HG03039 (cell line): ENCODE data around the gene CA9.

Source experiments
- ATAC-seq: cut with Tn5 transposase; IDR thresholded peaks from one replicate; pipeline ENCODE4 v1.9.1; 2021; ENCODE audit warnings: mild to moderate bottlenecking, moderate library complexity; ENCODE audit not compliant: unreplicated experiment

CA9 gene

DNA sequence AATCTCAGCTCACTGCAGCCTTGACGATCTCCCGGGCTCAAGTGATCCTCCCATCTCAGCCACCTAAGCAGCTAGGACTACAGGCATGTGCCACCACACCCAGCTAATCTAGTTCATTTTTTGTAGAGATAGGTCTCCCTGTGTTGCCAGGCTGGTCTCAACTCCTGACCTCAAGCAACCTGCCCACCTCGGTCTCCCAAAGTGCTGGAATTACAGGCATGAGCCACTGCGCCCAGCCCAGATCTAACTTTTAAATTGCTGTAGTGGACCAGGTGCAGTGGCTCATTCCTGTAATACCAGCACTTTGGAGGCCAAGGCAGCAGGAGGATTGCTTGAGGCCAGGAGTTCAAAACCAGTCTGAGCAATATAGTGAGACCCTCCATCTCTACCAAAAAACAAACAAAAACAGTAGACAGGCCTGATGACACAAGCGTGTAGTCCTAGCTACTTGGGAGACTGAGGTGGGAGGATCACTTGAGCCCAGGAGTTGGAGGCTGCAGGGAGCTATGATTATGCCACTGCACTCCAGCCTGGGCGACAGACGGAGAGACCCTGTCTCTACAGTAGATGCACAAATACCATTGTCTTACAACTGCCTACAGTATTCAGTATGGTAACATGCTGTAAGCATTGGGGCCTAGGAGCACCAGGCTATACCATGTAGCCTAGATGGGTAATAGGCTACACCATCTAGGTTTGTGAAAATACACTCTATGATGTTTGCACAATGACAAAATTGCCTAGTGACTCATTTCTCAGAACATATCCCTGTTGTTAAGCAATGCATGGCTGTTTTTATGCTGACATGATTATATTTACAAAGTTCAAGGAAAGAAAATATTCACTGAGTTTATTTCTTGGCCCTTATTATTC is 21.5 kb upstream of the CA9 start:
- no peak for ATAC-seq

DNA sequence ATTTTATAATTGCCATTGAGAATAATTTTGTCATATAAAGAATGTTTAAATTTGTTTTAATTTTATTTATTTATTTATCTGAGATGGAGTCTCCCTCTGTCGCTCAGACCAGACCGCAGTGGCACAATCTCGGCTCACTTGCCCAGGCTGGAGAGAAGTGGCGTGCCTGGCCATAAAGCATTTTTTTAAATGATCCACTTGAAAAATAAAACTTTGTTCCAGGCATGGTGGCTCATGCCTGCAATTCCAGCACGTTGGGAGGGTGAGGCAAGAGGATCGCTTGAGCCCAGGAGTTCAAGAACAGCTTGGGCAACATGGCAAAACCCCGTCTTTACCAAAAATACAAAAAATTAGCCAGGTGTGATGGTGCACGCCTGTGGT is 20.9 kb upstream of the CA9 start:
- no peak for ATAC-seq

DNA sequence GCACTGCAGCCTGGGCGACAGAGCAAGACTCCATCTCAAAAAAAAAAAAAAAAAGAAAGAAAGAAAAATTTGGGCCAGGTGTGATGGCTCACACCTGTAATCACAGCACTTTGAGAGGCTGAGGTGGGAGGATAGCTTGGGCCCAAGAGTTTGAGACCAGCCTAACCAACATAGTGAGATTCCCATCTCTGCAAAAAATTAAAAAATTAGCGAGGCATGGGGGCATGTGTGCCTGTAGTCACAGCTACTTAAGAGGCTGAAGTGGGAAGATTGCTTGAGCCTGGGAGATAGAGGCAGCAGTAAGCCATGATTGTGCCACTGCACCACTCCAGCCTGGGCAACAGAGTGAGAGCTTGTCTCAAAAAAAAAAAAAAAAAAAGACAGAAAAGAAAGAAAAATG is 20.1 kb upstream of the CA9 start:
- ATAC-seq, result no peak

DNA sequence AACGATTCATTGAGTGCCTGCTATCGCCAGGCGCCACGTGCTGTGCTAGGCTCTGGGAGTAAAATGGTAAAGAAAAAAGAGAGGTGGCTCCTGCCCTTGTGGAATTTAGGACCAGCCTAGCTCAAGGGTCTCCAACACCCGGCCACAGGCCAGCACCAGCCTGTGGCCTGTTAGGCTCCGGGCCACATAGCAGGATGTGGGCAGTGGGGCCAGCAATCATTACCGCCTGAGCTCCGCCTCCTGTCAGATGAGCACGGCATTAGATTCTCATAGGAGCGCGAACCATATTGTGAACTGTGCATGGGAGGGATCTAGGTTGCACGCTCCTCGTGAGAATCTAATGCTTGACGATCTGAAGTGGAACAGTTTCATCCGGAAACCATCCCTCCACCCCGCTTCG is 17.4 kb upstream of the CA9 start:
- ATAC-seq, result no peak

- ATAC-seq, result no peak
Observed at GRCh38 chr9:35656831-35657545, 16.7 kb upstream of the CA9 start.

DNA sequence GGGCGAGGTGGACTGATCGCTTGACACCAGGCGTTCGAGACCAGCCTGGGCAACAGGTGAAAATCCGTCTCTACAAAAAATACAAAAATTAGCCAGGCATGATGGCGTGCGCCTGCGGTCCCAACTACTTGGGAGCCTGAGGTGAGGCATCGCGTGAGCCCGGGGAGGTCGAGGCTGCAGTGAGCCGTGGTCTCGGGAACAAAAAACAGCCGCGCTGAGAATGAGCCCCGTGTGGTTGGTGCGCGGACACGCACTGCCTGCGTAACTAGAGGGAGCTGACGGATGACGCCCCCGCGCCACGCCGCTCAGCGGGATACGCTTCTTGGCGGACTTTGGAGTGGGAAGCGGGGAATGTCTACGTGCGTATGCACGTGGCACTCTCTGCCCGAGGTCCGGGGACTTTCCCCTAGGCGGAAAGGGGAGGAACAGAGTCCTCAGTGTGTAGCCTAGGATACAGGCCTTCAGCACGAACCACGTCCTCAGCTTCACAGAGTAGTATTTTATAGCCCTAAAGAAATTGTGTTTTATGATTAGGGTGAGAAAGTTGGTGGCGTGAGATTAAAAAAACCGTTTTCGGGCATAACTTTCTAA is 16.1 kb upstream of the CA9 start, which contains the start of gene RMRP:
TSS of gene RMRP (minus strand) at position 474 of the 591 bp plus-strand sequence.
- peak; percentile 76 for ATAC-seq

DNA sequence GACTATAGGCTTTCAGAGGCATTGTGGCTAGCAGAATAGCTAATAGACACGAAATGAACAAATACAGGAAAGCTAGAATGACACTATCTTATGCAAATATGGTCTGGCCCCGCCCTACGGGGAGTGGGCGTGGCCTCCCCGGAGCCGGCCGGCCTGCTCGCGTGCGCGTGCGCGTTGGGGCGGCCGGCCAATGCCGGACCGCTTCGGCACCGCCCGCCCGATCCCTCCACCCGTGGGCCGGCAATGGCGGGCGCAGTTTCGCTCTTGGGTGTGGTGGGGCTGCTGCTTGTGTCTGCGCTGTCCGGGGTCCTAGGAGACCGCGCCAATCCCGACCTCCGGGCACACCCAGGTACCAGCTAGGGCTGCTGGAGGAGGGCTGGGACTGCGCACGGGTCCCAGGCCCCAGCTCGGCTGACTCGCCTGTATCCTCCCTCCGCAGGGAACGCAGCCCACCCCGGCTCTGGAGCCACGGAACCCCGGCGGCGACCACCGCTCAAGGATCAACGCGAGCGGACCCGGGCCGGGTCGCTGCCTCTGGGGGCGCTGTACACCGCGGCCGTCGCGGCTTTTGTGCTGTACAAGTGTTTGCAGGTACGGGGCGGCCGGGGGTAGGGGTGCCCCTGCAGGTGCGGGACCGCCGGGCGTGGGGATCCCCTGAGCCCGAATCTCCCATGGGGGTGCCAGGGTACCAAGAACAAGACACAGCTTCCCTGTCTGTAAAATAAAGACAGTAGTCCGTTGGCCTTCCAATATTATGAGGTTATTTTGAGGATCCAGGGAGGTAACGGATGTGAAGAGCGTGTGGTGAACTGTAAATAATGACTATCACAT is 15.4 kb upstream of the CA9 start, which contains the start of gene CCDC107:
TSS of gene CCDC107 (plus strand) at position 156 of the 831 bp plus-strand sequence. CDS start at position 244, 88 bp downstream.
- peak; percentile 62 for ATAC-seq

DNA sequence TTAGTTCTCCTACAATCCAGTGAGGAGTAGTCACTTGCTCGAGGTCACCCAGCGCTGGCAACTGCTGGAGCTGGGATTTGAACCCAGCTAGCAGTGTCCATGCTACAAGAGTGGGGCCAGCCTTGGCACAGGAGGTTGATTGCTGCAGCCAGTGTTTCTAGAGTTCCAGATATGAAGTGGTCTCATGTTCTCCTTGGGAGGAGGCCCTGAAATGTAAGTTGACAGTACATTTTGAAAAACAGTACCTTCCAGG is 14.8 kb upstream of the CA9 start:
- no peak for ATAC-seq

- ATAC-seq, result no peak
Observed at GRCh38 chr9:35659340-35659739, 14.4 kb upstream of the CA9 start.

DNA sequence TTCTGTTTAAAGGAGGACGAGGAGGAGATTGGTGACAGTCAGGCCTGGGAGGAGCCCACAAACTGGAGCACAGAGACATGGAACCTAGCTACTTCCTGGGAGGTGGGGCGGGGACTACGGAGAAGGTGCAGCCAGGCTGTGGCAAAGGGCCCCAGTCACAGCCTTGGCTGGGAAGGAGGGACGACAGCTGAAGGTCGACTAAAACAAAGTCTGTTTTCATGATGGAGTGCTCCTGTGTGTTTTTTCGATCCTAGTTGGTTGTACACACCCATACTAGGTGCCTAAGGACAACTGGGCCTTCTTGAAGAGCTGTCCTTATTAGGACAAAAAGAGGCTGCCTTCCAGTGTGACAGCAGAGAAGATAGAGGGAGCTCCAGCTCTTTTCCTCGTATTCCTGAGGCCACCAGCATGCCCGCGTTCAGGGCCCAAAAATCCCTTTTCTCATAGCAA is 12.7 kb upstream of the CA9 start:
- no peak for ATAC-seq

GRCh38 chr9:35661756-35662350 is 11.9 kb upstream of the CA9 start:
- ATAC-seq, result no peak

DNA sequence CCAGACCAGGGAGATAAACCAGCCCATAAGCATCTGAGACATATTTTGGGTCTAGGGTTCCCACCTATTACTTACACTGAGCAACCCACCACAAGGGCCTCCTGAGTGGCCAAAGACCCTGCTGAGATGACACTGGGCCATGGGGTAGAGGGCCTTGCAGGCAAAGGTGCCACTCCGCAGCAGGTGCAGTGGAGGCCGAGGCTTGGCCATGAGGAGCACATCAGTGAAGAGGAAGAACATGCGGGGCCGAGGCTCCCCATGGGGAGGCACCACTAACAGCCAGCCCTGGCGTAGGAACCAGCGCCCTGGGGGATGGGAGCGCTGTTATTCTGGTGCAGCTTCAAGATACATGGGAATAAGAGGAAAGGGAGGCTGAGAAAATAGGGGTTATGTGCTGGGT is 11.3 kb upstream of the CA9 start:
- ATAC-seq, result no peak

DNA sequence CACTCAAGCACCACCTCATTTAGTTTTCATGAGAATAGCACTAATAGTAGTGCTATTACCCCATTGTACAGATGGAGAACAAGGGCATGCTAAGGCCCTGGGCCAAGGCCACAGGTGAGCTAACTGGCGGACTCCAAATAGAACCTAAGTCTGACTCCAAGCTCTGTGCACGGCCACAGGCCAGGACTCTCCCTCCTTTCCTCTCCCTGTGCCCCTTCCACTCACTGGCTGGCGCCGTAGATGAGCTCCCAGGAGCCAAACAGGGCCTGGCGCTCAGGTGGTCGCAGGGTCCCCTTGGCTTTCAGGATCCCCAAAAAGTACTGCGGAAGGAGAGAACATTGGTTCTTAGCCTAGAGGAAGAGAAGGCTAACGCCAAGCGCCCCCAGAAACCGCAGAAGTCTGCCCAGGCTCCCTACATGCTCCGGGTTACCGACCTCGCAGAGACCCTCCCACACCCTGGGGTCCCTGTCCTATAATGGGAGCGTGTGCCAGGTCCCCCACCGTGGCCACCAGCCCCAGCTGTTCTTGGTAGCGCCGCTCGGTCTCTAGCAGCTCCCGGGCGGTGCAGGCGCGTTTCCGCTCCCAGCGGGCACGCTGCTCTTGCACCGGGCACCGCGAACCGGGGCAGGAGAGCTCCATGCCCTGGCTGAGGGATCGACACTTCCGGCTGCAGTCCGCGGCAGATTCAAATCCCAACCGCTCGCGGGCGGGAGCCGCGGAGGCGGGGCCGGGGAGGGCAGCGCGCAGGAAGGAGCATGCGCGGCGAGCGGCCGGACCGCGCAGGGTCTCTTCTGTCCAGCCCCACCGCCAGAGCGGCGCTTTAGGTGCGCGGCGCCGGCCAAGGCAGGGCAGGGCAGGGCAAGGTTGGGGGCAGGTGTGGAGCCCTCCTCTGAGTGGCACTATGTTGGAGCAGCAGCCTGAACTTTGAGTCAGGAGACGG is 8.9 kb upstream of the CA9 start, which contains the start of gene ARHGEF39:
TSS of gene ARHGEF39 (minus strand) at position 665 of the 940 bp plus-strand sequence. CDS start at position 639, 26 bp downstream.
- peak; percentile 61 for ATAC-seq

- ATAC-seq, result no peak
Observed at GRCh38 chr9:35665471-35665818, 8.3 kb upstream of the CA9 start.

GRCh38 chr9:35666045-35666444 is 7.7 kb upstream of the CA9 start:
- ATAC-seq, result no peak

DNA sequence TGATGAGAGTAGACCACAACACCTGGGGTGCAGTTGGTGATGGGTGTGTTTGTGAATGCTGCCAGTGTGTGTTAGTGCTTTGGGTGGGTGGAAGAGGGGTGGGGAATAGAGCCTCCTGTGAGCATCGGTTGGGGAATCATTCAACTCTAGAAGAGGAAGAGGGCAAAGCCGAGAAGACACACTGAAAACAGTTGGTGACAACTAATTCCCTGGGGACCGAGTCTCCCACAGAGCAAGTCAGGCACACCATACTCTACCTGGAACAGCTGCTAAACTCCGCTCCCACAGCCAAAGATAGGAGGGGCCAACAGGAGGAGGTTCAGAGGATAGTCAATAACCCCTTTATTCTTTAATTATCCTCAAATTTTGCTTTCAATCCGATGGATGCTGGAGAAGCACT is 7.2 kb upstream of the CA9 start:
- no peak for ATAC-seq

DNA sequence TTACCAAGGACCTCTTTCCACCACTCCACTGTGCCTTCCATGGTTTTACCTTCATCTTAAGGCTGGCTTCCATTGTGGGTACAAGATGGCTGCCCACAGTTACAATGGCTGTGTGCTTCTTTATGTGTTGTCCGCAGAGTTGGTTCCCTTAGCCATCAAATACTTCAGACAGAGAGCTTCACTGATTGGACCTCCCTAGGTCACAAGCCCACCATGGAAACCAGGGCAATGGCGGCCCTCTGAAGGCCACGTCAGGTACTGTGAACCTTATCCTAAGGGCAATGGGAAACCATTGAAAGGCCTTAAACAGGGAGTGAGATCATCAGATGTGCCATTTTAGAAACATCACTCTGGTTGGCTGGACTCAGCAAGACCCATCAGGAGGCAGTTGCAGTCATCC is 5.8 kb upstream of the CA9 start:
- ATAC-seq, result no peak

GRCh38 chr9:35669331-35670145 is 4.2 kb upstream of the CA9 start:
- ATAC-seq, result no peak

DNA sequence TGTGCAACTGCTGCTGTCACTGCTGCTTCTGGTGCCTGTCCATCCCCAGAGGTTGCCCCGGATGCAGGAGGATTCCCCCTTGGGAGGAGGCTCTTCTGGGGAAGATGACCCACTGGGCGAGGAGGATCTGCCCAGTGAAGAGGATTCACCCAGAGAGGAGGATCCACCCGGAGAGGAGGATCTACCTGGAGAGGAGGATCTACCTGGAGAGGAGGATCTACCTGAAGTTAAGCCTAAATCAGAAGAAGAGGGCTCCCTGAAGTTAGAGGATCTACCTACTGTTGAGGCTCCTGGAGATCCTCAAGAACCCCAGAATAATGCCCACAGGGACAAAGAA is 265 bp downstream of the CA9 start:
- no peak for ATAC-seq
